ENCODE results near the gene PHF14. TPM values are rescaled to one million over a fixed set of nuclear protein-coding genes. Genes with fewer than 3 reads are reported as not detected.

The PHF14 gene
- total and polyA plus RNA-seq, 4 experiments from 2014 or later, result 6.7 to 34.0 (median 22.6) TPM

DNA sequence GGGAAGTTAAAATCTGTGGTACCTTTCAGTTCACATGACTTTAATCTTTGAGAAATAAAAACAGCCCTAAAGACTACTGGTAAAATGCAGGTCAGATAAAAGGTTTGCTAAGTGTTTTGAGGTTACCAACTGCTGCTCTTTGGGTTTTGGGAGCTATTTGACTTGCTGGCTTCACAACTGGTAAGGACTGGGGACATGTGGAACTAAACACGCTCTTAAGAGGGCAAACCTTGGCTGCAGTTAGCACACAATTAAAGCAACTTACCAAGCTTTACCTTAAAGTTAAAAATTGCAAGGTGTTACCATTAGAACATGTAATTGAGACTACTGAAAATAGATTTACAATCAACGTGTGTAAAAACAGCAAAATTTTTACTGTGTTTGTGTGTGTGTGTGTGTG is 220.2 kb downstream of the PHF14 start:
- Histone ChIP-seq H3K9me3 (ENCODE audit: control insufficient read depth in 1 of 2, low read length in 2 of 2) (no peaks in the 10 kb centered on the region), H3K27me3 (ENCODE audit: insufficient read depth, low read length) (no peaks in the 10 kb centered on the region), H3K4me1 (ENCODE audit: insufficient read depth, low read length) (no peaks in the 10 kb centered on the region), H3K36me3 (ENCODE audit: insufficient read depth, low read length) (no peaks in the 10 kb centered on the region), H3K27ac (ENCODE audit: low read depth, low read length) (no peak overlapping the region), H3K4me3 (ENCODE audit: low read length in 2 of 2) (no peak overlapping the region)
- ChIA-PET POLR2A (ENCODE audit: partially characterized antibody) (no interaction called here), CTCF (ENCODE audit: partially characterized antibody) (interaction anchor here (1.4 kb wide), 1 partner anchor 18 kb away, joined by 6 read pairs; no protein-coding TSS in a partner anchor)
- peaks cover 0 to 1% (median 0%) of the 10 kb centered on the region in 8 donors for H3K9me3 Mint-ChIP-seq
- DNase-seq, result no peak
- H3K36me3 Mint-ChIP-seq, result no peaks in the 10 kb centered on the region
- no peak overlapping the region for H3K4me3 Mint-ChIP-seq
- H3K4me1 Mint-ChIP-seq, result peaks cover 0 to 2% (median 0%) of the 10 kb centered on the region in 4 donors
- peaks cover 6 to 9% of the 10 kb centered on the region in 2 donors for H3K27me3 Mint-ChIP-seq
- H3K27ac Mint-ChIP-seq, result no peak overlapping the region
- intact Hi-C loops (cut with micrococcal nuclease), result no loop called here

- Mint-ChIP-seq H3K4me1 (peaks cover 0 to 2% (median 0%) of the 10 kb centered on the region in 4 donors), H3K36me3 (no peaks in the 10 kb centered on the region), H3K27me3 (peaks cover 5 to 8% of the 10 kb centered on the region in 2 donors), H3K27ac (no peak overlapping the region), H3K4me3 (no peak overlapping the region), H3K9me3 (peaks cover 0 to 1% (median 0%) of the 10 kb centered on the region in 8 donors)
- H3K36me3 ChIP-seq (ENCODE audit: insufficient read depth, low read length), result no peaks in the 10 kb centered on the region
- H3K4me3 ChIP-seq (ENCODE audit: low read length in 2 of 2), result no peak overlapping the region
- ChIA-PET POLR2A (ENCODE audit: partially characterized antibody) (no interaction called here), CTCF (ENCODE audit: partially characterized antibody) (interaction anchor here (3.0 kb wide), 1 partner anchor 17 kb away, joined by 9 read pairs; no protein-coding TSS in a partner anchor)
- H3K27me3 ChIP-seq (ENCODE audit: insufficient read depth, low read length), result no peaks in the 10 kb centered on the region
- intact Hi-C loops (cut with micrococcal nuclease), result no loop called here
- no peak for DNase-seq
- H3K27ac ChIP-seq (ENCODE audit: low read depth, low read length), result no peak overlapping the region
- H3K9me3 ChIP-seq (ENCODE audit: control insufficient read depth in 1 of 2, low read length in 2 of 2), result no peaks in the 10 kb centered on the region
- no peaks in the 10 kb centered on the region for H3K4me1 ChIP-seq (ENCODE audit: insufficient read depth, low read length)
Measured at GRCh38 chr7:11194492-11194891, 220.8 kb downstream of the PHF14 start.

GRCh38 chr7:11195502-11195901 is 221.8 kb downstream of the PHF14 start:
- H3K9me3 ChIP-seq (ENCODE audit: control insufficient read depth in 1 of 2, low read length in 2 of 2), result no peaks in the 10 kb centered on the region
- peaks cover 5 to 8% of the 10 kb centered on the region in 2 donors for H3K27me3 Mint-ChIP-seq
- no peak overlapping the region for H3K4me3 Mint-ChIP-seq
- no peak overlapping the region for H3K27ac ChIP-seq (ENCODE audit: low read depth, low read length)
- intact Hi-C loops (cut with micrococcal nuclease), result no loop called here
- H3K9me3 Mint-ChIP-seq, result peaks cover 0 to 1% (median 0%) of the 10 kb centered on the region in 8 donors
- H3K27ac Mint-ChIP-seq, result no peak overlapping the region
- H3K36me3 Mint-ChIP-seq, result no peaks in the 10 kb centered on the region
- no peak overlapping the region for H3K4me3 ChIP-seq (ENCODE audit: low read length in 2 of 2)
- no peaks in the 10 kb centered on the region for H3K36me3 ChIP-seq (ENCODE audit: insufficient read depth, low read length)
- DNase-seq, result no peak
- ChIA-PET POLR2A (ENCODE audit: partially characterized antibody) (no interaction called here), CTCF (ENCODE audit: partially characterized antibody) (interaction anchor here (3.0 kb wide), 1 partner anchor 16 kb away, joined by 9 read pairs; no protein-coding TSS in a partner anchor)
- H3K4me1 Mint-ChIP-seq, result peaks cover 0 to 2% (median 0%) of the 10 kb centered on the region in 4 donors
- no peaks in the 10 kb centered on the region for H3K4me1 ChIP-seq (ENCODE audit: insufficient read depth, low read length)
- no peaks in the 10 kb centered on the region for H3K27me3 ChIP-seq (ENCODE audit: insufficient read depth, low read length)

GRCh38 chr7:11196143-11196542 is 222.5 kb downstream of the PHF14 start:
- Histone ChIP-seq H3K27me3 (ENCODE audit: insufficient read depth, low read length) (no peaks in the 10 kb centered on the region), H3K4me3 (ENCODE audit: low read length in 2 of 2) (no peak overlapping the region), H3K36me3 (ENCODE audit: insufficient read depth, low read length) (no peaks in the 10 kb centered on the region), H3K9me3 (ENCODE audit: control insufficient read depth in 1 of 2, low read length in 2 of 2) (no peaks in the 10 kb centered on the region), H3K27ac (ENCODE audit: low read depth, low read length) (no peak overlapping the region), H3K4me1 (ENCODE audit: insufficient read depth, low read length) (no peaks in the 10 kb centered on the region)
- Mint-ChIP-seq H3K4me1 (peaks cover 0 to 2% (median 0%) of the 10 kb centered on the region in 4 donors), H3K36me3 (no peaks in the 10 kb centered on the region), H3K27ac (no peak overlapping the region), H3K9me3 (peaks cover 0 to 1% (median 0%) of the 10 kb centered on the region in 8 donors), H3K4me3 (no peak overlapping the region), H3K27me3 (peaks cover 5 to 7% of the 10 kb centered on the region in 2 donors)
- no peak for DNase-seq
- CTCF ChIA-PET (ENCODE audit: partially characterized antibody), result interaction anchor here (3.0 kb wide), 1 partner anchor 16 kb away, joined by 9 read pairs; no protein-coding TSS in a partner anchor
- POLR2A ChIA-PET (ENCODE audit: partially characterized antibody), result no interaction called here
- intact Hi-C loops (cut with micrococcal nuclease), result no loop called here

GRCh38 chr7:11203224-11203623 is 229.6 kb downstream of the PHF14 start:
- H3K36me3 ChIP-seq (ENCODE audit: insufficient read depth, low read length), result no peaks in the 10 kb centered on the region
- intact Hi-C loops (cut with micrococcal nuclease), result no loop called here
- CTCF ChIA-PET (ENCODE audit: partially characterized antibody), result no interaction called here
- no peaks in the 10 kb centered on the region for H3K9me3 ChIP-seq (ENCODE audit: control insufficient read depth in 1 of 2, low read length in 2 of 2)
- Mint-ChIP-seq H3K9me3 (no peaks in the 10 kb centered on the region), H3K27me3 (peaks cover 0 to 3% of the 10 kb centered on the region in 2 donors), H3K27ac (no peak overlapping the region), H3K36me3 (no peaks in the 10 kb centered on the region), H3K4me3 (no peak overlapping the region), H3K4me1 (no peaks in the 10 kb centered on the region)
- H3K27ac ChIP-seq (ENCODE audit: low read depth, low read length), result no peak overlapping the region
- DNase-seq, result no peak
- no peak overlapping the region for H3K4me3 ChIP-seq (ENCODE audit: low read length in 2 of 2)
- H3K27me3 ChIP-seq (ENCODE audit: insufficient read depth, low read length), result no peaks in the 10 kb centered on the region
- POLR2A ChIA-PET (ENCODE audit: partially characterized antibody), result no interaction called here
- H3K4me1 ChIP-seq (ENCODE audit: insufficient read depth, low read length), result no peaks in the 10 kb centered on the region

- Histone ChIP-seq H3K4me1 (ENCODE audit: insufficient read depth, low read length) (no peaks in the 10 kb centered on the region), H3K9me3 (ENCODE audit: control insufficient read depth in 1 of 2, low read length in 2 of 2) (no peaks in the 10 kb centered on the region), H3K4me3 (ENCODE audit: low read length in 2 of 2) (no peak overlapping the region), H3K27ac (ENCODE audit: low read depth, low read length) (no peak overlapping the region), H3K36me3 (ENCODE audit: insufficient read depth, low read length) (no peaks in the 10 kb centered on the region), H3K27me3 (ENCODE audit: insufficient read depth, low read length) (no peaks in the 10 kb centered on the region)
- H3K9me3 Mint-ChIP-seq, result no peaks in the 10 kb centered on the region
- POLR2A ChIA-PET (ENCODE audit: partially characterized antibody), result no interaction called here
- H3K27me3 Mint-ChIP-seq, result peaks cover 0 to 3% of the 10 kb centered on the region in 2 donors
- intact Hi-C loops (cut with micrococcal nuclease), result no loop called here
- H3K4me3 Mint-ChIP-seq, result no peak overlapping the region
- CTCF ChIA-PET (ENCODE audit: partially characterized antibody), result interaction anchor here (0.8 kb wide), 1 partner anchor 8 kb away, joined by 3 read pairs; no protein-coding TSS in a partner anchor
- H3K27ac Mint-ChIP-seq, result no peak overlapping the region
- DNase-seq, result no peak
- no peaks in the 10 kb centered on the region for H3K36me3 Mint-ChIP-seq
- no peaks in the 10 kb centered on the region for H3K4me1 Mint-ChIP-seq
Measured at GRCh38 chr7:11203683-11204082, 230.0 kb downstream of the PHF14 start.

- intact Hi-C loops (cut with micrococcal nuclease), result no loop called here
- H3K27ac Mint-ChIP-seq, result no peak overlapping the region
- no peak overlapping the region for H3K4me3 Mint-ChIP-seq
- Histone ChIP-seq H3K4me1 (ENCODE audit: insufficient read depth, low read length) (no peaks in the 10 kb centered on the region), H3K36me3 (ENCODE audit: insufficient read depth, low read length) (no peaks in the 10 kb centered on the region), H3K27ac (ENCODE audit: low read depth, low read length) (no peak overlapping the region), H3K9me3 (ENCODE audit: control insufficient read depth in 1 of 2, low read length in 2 of 2) (no peaks in the 10 kb centered on the region), H3K27me3 (ENCODE audit: insufficient read depth, low read length) (no peaks in the 10 kb centered on the region), H3K4me3 (ENCODE audit: low read length in 2 of 2) (no peak overlapping the region)
- ChIA-PET POLR2A (ENCODE audit: partially characterized antibody) (no interaction called here), CTCF (ENCODE audit: partially characterized antibody) (no interaction called here)
- H3K27me3 Mint-ChIP-seq, result peaks cover 0 to 3% of the 10 kb centered on the region in 2 donors
- H3K36me3 Mint-ChIP-seq, result no peaks in the 10 kb centered on the region
- DNase-seq, result no peak
- H3K9me3 Mint-ChIP-seq, result no peaks in the 10 kb centered on the region
- H3K4me1 Mint-ChIP-seq, result no peaks in the 10 kb centered on the region
Measured at GRCh38 chr7:11206177-11206899, 232.7 kb downstream of the PHF14 start.
